IMR-90 (cell line): ENCODE measurements around the gene LTB4R. TPM values are rescaled to one million over a fixed set of nuclear protein-coding genes. Genes with fewer than 3 reads are reported as not detected.

Experiments
- ATAC-seq: fragments of 200-7000 bp; cut with Tn5 transposase; 2 replicates; pipeline ENCODE4 v1.9.1; 2020; ENCODE audit warnings: low read depth, mild to moderate bottlenecking, moderate library complexity
- BruUV-seq: library from RNA; stranded (reverse); fragments of 400-500 nt; replicated peaks from 2 replicates; lab custom pipeline; 2021; lab: Mats Ljungman, UMichigan
- CTCF ChIA-PET: fragments of 300-600 bp; formaldehyde crosslinking; extraction: SDS; loops from one replicate; lab custom pipeline; 2021; ENCODE audit warnings: antibody characterized with exemption; lab: Yijun Ruan, JAX
- POLR2A ChIA-PET: fragments of 300-600 bp; sonication (Branson Sonifier 250); formaldehyde crosslinking; loops from one replicate; lab custom pipeline; 2022; ENCODE audit warnings: antibody characterized with exemption; ENCODE audit not compliant: unreplicated experiment; lab: Charles Lee
- DNase-seq: peaks from one replicate; pipeline ENCODE4 v3.0.0; 2013
- H2AFZ ChIP-seq: replicated peaks from 2 replicates; pipeline ENCODE3; 2013; ENCODE audit warnings: low read length, mild to moderate bottlenecking; ENCODE audit not compliant: poor library complexity
- H2AK5ac ChIP-seq: 2 replicates; pipeline ENCODE4 v1.6.1; 2013; ENCODE audit warnings: low read depth, low read length, inconsistent platforms
- H2AK9ac ChIP-seq: replicated peaks from 2 replicates; pipeline ENCODE3; 2013; ENCODE audit warnings: mild to moderate bottlenecking, low read depth, low read length, moderate library complexity; ENCODE audit not compliant: poor library complexity
- H2BK120ac ChIP-seq: 2 replicates; pipeline ENCODE4 v1.6.1; 2013; ENCODE audit warnings: low read depth, low read length, inconsistent platforms
- H2BK15ac ChIP-seq: 3 replicates; pipeline ENCODE4 v1.6.1; 2013; ENCODE audit warnings: low read depth, low read length, inconsistent platforms
- H2BK20ac ChIP-seq: 2 replicates; pipeline ENCODE4 v1.6.1; 2013; ENCODE audit warnings: low read depth, mild to moderate bottlenecking, inconsistent platforms, low read length, moderate library complexity
- H2BK5ac ChIP-seq: 2 replicates; pipeline ENCODE4 v1.6.1; 2013; ENCODE audit warnings: mild to moderate bottlenecking, low read depth, low read length, inconsistent platforms; ENCODE audit not compliant: poor library complexity, severe bottlenecking
- H3K14ac ChIP-seq: replicated peaks from 2 replicates; pipeline ENCODE4 v1.6.1; 2013; ENCODE audit warnings: low read depth, low read length, inconsistent platforms
- H3K18ac ChIP-seq: 2 replicates; pipeline ENCODE4 v1.6.1; 2013; ENCODE audit warnings: low read depth, low read length, control low read depth
- H3K23ac ChIP-seq: 2 replicates; pipeline ENCODE4 v1.6.1; 2013; ENCODE audit warnings: low read depth, low read length, inconsistent platforms
- H3K27ac ChIP-seq: 2 replicates; pipeline ENCODE4 v1.5.1; 2013; ENCODE audit warnings: mild to moderate bottlenecking, control low read depth, low read length; ENCODE audit not compliant: insufficient read depth
- H3K27me3 ChIP-seq: 2 replicates; pipeline ENCODE4 v1.6.1; 2013; ENCODE audit warnings: low read length; ENCODE audit not compliant: control insufficient read depth, insufficient read depth
- H3K36me3 ChIP-seq: 2 replicates; pipeline ENCODE4 v1.6.1; 2013; ENCODE audit warnings: low read length, mixed read lengths; ENCODE audit not compliant: control insufficient read depth, insufficient read depth
- H3K4ac ChIP-seq: 2 replicates; pipeline ENCODE4 v1.6.1; 2013; ENCODE audit warnings: low read depth, low read length, inconsistent platforms
- H3K4me1 ChIP-seq: 2 replicates; pipeline ENCODE4 v1.6.1; 2013; ENCODE audit warnings: low read length, mixed read lengths; ENCODE audit not compliant: control insufficient read depth, insufficient read depth
- H3K4me2 ChIP-seq: 2 replicates; pipeline ENCODE4 v1.6.1; 2013; ENCODE audit warnings: low read depth, mild to moderate bottlenecking, control low read depth, low read length, moderate library complexity
- H3K4me3 ChIP-seq: 2 replicates; pipeline ENCODE4 v1.5.1; 2013; ENCODE audit warnings: low read depth, mild to moderate bottlenecking, control low read depth, low read length, moderate library complexity; ENCODE audit not compliant: insufficient read depth
- H3K56ac ChIP-seq: 2 replicates; pipeline ENCODE4 v1.6.1; 2013; ENCODE audit warnings: low read length, inconsistent platforms; ENCODE audit not compliant: insufficient read depth; ENCODE audit errors: extremely low read depth
- H3K79me1 ChIP-seq, 2 experiments: 2 replicates each; pipeline ENCODE4 v1.6.1; 2013; ENCODE audit warnings: low read length in 2 of 2, inconsistent platforms in 1 of 2, low read depth in 1 of 2
- H3K9ac ChIP-seq: 2 replicates; pipeline ENCODE4 v1.6.1; 2013; ENCODE audit warnings: low read depth, low read length, control low read depth
- H3K9me1 ChIP-seq: 2 replicates; pipeline ENCODE4 v1.6.1; 2013; ENCODE audit warnings: low read length, inconsistent platforms; ENCODE audit not compliant: insufficient read depth
- H3K9me3 ChIP-seq: 2 replicates; pipeline ENCODE4 v1.6.1; 2013; ENCODE audit warnings: low read length; ENCODE audit not compliant: control insufficient read depth, insufficient read depth
- H4K20me1 ChIP-seq: 2 replicates; pipeline ENCODE4 v1.6.1; 2013; ENCODE audit warnings: low read length, inconsistent platforms; ENCODE audit not compliant: insufficient read depth
- H4K5ac ChIP-seq: 2 replicates; pipeline ENCODE4 v1.6.1; 2013; ENCODE audit warnings: mild to moderate bottlenecking, low read depth, low read length, control low read depth
- H4K8ac ChIP-seq, 2 experiments: 2 replicates each; pipeline ENCODE4 v1.6.1; 2013; ENCODE audit warnings: low read depth in 2 of 2, low read length in 2 of 2, control low read depth in 1 of 2, inconsistent platforms in 1 of 2
- H4K91ac ChIP-seq: 2 replicates; pipeline ENCODE4 v1.6.1; 2013; ENCODE audit warnings: low read depth, low read length, inconsistent platforms; ENCODE audit not compliant: insufficient read depth
- CHD1 ChIP-seq: IDR thresholded peaks from 2 replicates; pipeline ENCODE4 v1.6.1; 2012; ENCODE audit warnings: low read depth, low read length, improper control_type of control experiment
- CTCF ChIP-seq: conservative IDR thresholded peaks from 2 replicates; pipeline ENCODE4 v1.5.1; 2012; ENCODE audit warnings: mild to moderate bottlenecking, low read depth, low read length, improper control_type of control experiment
- ELK1 ChIP-seq: fragments of 150-350 bp; IDR thresholded peaks from 2 replicates; pipeline ENCODE4 v1.6.1; 2016; ENCODE audit warnings: low read depth, mild to moderate bottlenecking, low read length, moderate library complexity, borderline replicate concordance
- MAFK ChIP-seq: IDR thresholded peaks from 2 replicates; pipeline ENCODE4 v1.6.1; 2012; ENCODE audit warnings: low read depth, low read length, improper control_type of control experiment
- MAZ ChIP-seq: IDR thresholded peaks from 2 replicates; pipeline ENCODE4 v1.6.1; 2012; ENCODE audit warnings: low read depth, mild to moderate bottlenecking, low read length, improper control_type of control experiment, moderate library complexity, borderline replicate concordance
- MXI1 ChIP-seq: IDR thresholded peaks from 2 replicates; pipeline ENCODE4 v1.6.1; 2012; ENCODE audit warnings: low read depth, mild to moderate bottlenecking, low read length, moderate library complexity, borderline replicate concordance
- NFE2L2 ChIP-seq: fragments of 150-350 bp; IDR thresholded peaks from 2 replicates; pipeline ENCODE4 v1.6.1; 2016; ENCODE audit warnings: low read depth, mild to moderate bottlenecking, low read length
- POLR2A ChIP-seq: IDR thresholded peaks from 2 replicates; pipeline ENCODE4 v1.6.1; 2012; ENCODE audit warnings: mild to moderate bottlenecking, low read depth, low read length
- RAD21 ChIP-seq: IDR thresholded peaks from 2 replicates; pipeline ENCODE4 v1.6.1; 2012; ENCODE audit warnings: low read length, improper control_type of control experiment
- RCOR1 ChIP-seq: IDR thresholded peaks from 2 replicates; pipeline ENCODE4 v1.6.1; 2012; ENCODE audit warnings: mild to moderate bottlenecking, low read length, improper control_type of control experiment; ENCODE audit not compliant: insufficient replicate concordance
- RFX5 ChIP-seq: IDR thresholded peaks from 2 replicates; pipeline ENCODE4 v1.8.0; 2012; ENCODE audit warnings: low read depth, mild to moderate bottlenecking, low read length, moderate library complexity
- SMC3 ChIP-seq: fragments of 150-350 bp; IDR thresholded peaks from 2 replicates; pipeline ENCODE4 v1.6.1; 2016; ENCODE audit warnings: low read depth, mild to moderate bottlenecking, antibody characterized with exemption, low read length, moderate library complexity
- USF2 ChIP-seq: fragments of 150-350 bp; IDR thresholded peaks from 2 replicates; pipeline ENCODE4 v1.6.1; 2017; ENCODE audit warnings: mild to moderate bottlenecking, antibody characterized with exemption, low read length, low read depth
- WGBS, 2 experiments: methylation state at CpG; one replicate each; pipeline versions ENCODE4 v1.1.5 to v1.1.7; 2013; ENCODE audit warnings: missing lambda C conversion rate in 2 of 2; ENCODE audit not compliant: insufficient read length in 1 of 2; ENCODE audit errors: extremely low coverage in 2 of 2; 5-methylcytosine and 5-hydroxymethylcytosine counted together
- dilution Hi-C: fragments of 300-500 bp; cut with HindIII; formaldehyde crosslinking; loops from one replicate; pipeline ENCODE4 v1.14.3; 2018; ENCODE audit warnings: low sequenced_read_pairs; ENCODE audit not compliant: unreplicated experiment
- in situ Hi-C: fragments of 300-500 bp; cut with MboI; formaldehyde crosslinking; loops from 3 replicates; pipeline ENCODE4 v1.14.3; 2019; ENCODE audit warnings: low sequenced_read_pairs, inconsistent platforms, mixed read lengths
- intact Hi-C: fragments of 100-400 bp; cut with micrococcal nuclease; formaldehyde crosslinking; loops from 2 replicates; pipeline ENCODE4 v1.10.0; 2022
- polyA plus RNA-seq, 3 experiments: library from polyadenylated mRNA; depleted of rRNA; stranded (reverse); fragments of >200 nt; gene quantifications; 2 replicates each; pipeline ENCODE4 v1.2.3, GENCODE V29; 2012; ENCODE audit warnings: low replicate concordance in 1 of 3
- total RNA-seq: library from RNA; depleted of rRNA; stranded (reverse); fragments of >200 nt; gene quantifications from 2 replicates; pipeline ENCODE4 v1.2.3, GENCODE V29; 2012

The LTB4R gene
- total and polyA plus RNA-seq, 2 of the 4 experiments (the other 2 are of a cell fraction): 0.18 to 2.3 TPM

GRCh38 chr14:24271134-24271833 is 40.0 kb upstream of the LTB4R start, which contains the start of gene RABGGTA:
Gene RABGGTA (minus strand): TSS chr14:24271597. CDS start chr14:24271115, 482 bp downstream.
- intact Hi-C loops (loop anchor here (1.0 to 2.0 kb wide), 3 partner anchors 14 to 28 kb away; partner anchors contain the start of gene TINF2), in situ Hi-C loops (no loop called here), dilution Hi-C loops (no loop called here)
- no peak within 1 kb of the TSS for H2BK20ac ChIP-seq
- peak within 1 kb of the TSS; percentile 63; the same call in 1 of the 2 replicates for H2BK120ac ChIP-seq
- peaks cover 5% of the 10 kb centered on the region; the same call in 1 of the 2 replicates for H3K4me1 ChIP-seq
- H4K8ac ChIP-seq: peak within 1 kb of the TSS; percentile 90 to 100
- peak within 1 kb of the TSS; percentile 83 for H2AK5ac ChIP-seq
- no peak within 1 kb of the TSS; the same call in 2 of the 3 replicates for H2BK15ac ChIP-seq
- DNase-seq (peak; percentile 83), ATAC-seq (peak; percentile 100)
- H4K5ac ChIP-seq: peak within 1 kb of the TSS; percentile 94
- H4K20me1 ChIP-seq: no peaks in the 10 kb centered on the region
- H3K27ac ChIP-seq: peak within 1 kb of the TSS; percentile 89
- no peaks in the 10 kb centered on the region for H3K9me3 ChIP-seq
- H3K18ac ChIP-seq: peak within 1 kb of the TSS; percentile 78
- peak within 1 kb of the TSS; percentile 63 for H3K4me3 ChIP-seq
- BruUV-seq: no TSS peak
- peak within 1 kb of the TSS; percentile 97 for H2AFZ ChIP-seq
- peak within 1 kb of the TSS; percentile 90 for H2BK5ac ChIP-seq
- H3K9me1 ChIP-seq: peaks cover 5% of the 10 kb centered on the region; the same call in 1 of the 2 replicates
- H3K9ac ChIP-seq: peak within 1 kb of the TSS; percentile 92
- POLR2A ChIA-PET: interaction anchor here (0.6 kb wide), 1 partner anchor 14 kb away, joined by 3 read pairs; no protein-coding TSS in a partner anchor
- H3K4ac ChIP-seq: peak within 1 kb of the TSS; percentile 96
- no peaks in the 10 kb centered on the region for H3K27me3 ChIP-seq
- peaks cover 22% of the 10 kb centered on the region for H3K36me3 ChIP-seq
- H2AK9ac ChIP-seq: peak within 1 kb of the TSS; percentile 100
- 0% methylated on average over 36 of the region's 61 CpGs; no CpG with 5 or more reads in 1 of the 2 experiments for WGBS, 2 experiments
- CTCF ChIA-PET: interaction anchor here (0.8 to 2.0 kb wide), 4 partner anchors 9 to 29 kb away, joined by 3 to 11 read pairs (median 4); partner anchors contain the start of gene TINF2
- H4K91ac ChIP-seq: peak within 1 kb of the TSS; percentile 92
- peaks cover 12 to 30% of the 10 kb centered on the region in 2 experiments for H3K79me1 ChIP-seq
- H3K56ac ChIP-seq: peak within 1 kb of the TSS; percentile 95
- H3K23ac ChIP-seq: peak within 1 kb of the TSS; percentile 94
- peak within 1 kb of the TSS; percentile 97 for H3K14ac ChIP-seq
- peak within 1 kb of the TSS; percentile 88 for H3K4me2 ChIP-seq
- TF ChIP-seq CHD1 (no peak), RFX5 (no peak), RAD21 (0 out of 2 replicates have a peak, but pooled peaks have one; percentile 30), MAFK (no peak), MXI1 (peak; percentile 71; the same call in 1 of the 2 replicates), SMC3 (peak; percentile 37), NFE2L2 (no peak), ELK1 (no peak), RCOR1 (no peak), CTCF (peak; percentile 87), POLR2A (peak; percentile 63; the same call in 1 of the 2 replicates), MAZ (peak; percentile 67; the same call in 1 of the 2 replicates), USF2 (peak; percentile 1; the same call in 1 of the 2 replicates)
